ES-I3 (cell line): ENCODE measurements around the gene DRC3.
A peak's percentile ranks its signal among the peaks of the same experiment; 100 is the strongest.

Source experiments
- H3K36me3 ChIP-seq: 2 replicates; pipeline ENCODE4 v1.6.1; 2013; ENCODE audit warnings: mild to moderate bottlenecking, low read length, control low read depth, moderate library complexity; ENCODE audit not compliant: insufficient read depth
- H3K4me1 ChIP-seq: 2 replicates; pipeline ENCODE4 v1.6.1; 2013; ENCODE audit warnings: mild to moderate bottlenecking, control low read depth, low read length; ENCODE audit not compliant: insufficient read depth
- H3K9ac ChIP-seq: 2 replicates; pipeline ENCODE4 v1.6.1; 2013; ENCODE audit warnings: low read depth, mild to moderate bottlenecking, low read length, moderate library complexity
- H3K9me3 ChIP-seq: 2 replicates; pipeline ENCODE4 v1.6.1; 2013; ENCODE audit warnings: mild to moderate bottlenecking, low read length, moderate library complexity; ENCODE audit not compliant: control insufficient read depth, insufficient read depth

Gene DRC3, protein sequence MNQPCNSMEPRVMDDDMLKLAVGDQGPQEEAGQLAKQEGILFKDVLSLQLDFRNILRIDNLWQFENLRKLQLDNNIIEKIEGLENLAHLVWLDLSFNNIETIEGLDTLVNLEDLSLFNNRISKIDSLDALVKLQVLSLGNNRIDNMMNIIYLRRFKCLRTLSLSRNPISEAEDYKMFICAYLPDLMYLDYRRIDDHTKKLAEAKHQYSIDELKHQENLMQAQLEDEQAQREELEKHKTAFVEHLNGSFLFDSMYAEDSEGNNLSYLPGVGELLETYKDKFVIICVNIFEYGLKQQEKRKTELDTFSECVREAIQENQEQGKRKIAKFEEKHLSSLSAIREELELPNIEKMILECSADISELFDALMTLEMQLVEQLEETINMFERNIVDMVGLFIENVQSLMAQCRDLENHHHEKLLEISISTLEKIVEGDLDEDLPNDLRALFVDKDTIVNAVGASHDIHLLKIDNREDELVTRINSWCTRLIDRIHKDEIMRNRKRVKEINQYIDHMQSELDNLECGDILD

GRCh38 chr17:17972126-17972951, at the start of gene DRC3, which contains the start of gene TOM1L2:
Gene DRC3 (plus strand): TSS chr17:17972862. CDS start chr17:17977599, 4,737 bp downstream.
Gene TOM1L2 (minus strand): TSS chr17:17972400. CDS start chr17:17972313, 87 bp downstream.
- no peaks in the 10 kb centered on the region; the same call in 1 of the 2 replicates for H3K36me3 ChIP-seq
- no peaks in the 10 kb centered on the region; the same call in 1 of the 2 replicates for H3K4me1 ChIP-seq
- H3K9me3 ChIP-seq: no peaks in the 10 kb centered on the region
- peak within 1 kb of the TSS; percentile 70; the same call in 1 of the 2 replicates for H3K9ac ChIP-seq

DNA sequence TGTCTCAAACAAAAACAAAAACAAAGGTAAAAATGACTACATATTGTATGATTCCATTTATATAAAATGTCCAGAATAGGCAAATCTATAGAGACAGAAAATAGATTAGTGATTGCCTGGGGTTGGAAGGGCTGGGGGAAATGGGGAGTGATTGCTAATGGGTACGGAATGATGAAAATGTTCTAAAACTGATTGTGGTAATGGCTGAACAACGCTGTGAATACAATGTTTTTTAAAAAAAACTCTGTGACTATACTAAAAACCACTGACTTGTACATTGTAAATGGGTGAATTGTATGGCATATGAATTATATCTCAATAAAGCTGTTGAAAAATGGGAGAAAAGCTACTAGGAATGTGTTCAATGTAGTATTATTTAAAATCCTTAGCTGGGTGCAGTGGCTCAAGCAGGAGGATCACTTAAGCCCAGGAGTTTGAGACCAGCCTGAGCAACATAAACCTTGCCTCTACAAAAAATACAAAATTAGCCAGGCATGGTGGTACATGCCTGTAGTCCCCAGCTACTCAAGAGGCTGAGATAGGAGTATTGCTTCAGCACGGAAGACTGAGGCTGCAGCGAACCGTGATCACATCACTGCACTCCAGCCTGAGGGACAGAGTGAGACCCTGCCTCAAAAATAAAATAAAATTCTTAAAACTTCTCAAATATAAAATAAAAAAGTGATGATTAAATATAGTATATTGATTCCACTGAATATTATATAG, 48.4 kb upstream of the DRC3 start:
- Histone ChIP-seq H3K4me1 (peaks cover 51% of the 10 kb centered on the region), H3K9ac (no peak overlapping the region), H3K9me3 (no peaks in the 10 kb centered on the region), H3K36me3 (no peaks in the 10 kb centered on the region)

DNA sequence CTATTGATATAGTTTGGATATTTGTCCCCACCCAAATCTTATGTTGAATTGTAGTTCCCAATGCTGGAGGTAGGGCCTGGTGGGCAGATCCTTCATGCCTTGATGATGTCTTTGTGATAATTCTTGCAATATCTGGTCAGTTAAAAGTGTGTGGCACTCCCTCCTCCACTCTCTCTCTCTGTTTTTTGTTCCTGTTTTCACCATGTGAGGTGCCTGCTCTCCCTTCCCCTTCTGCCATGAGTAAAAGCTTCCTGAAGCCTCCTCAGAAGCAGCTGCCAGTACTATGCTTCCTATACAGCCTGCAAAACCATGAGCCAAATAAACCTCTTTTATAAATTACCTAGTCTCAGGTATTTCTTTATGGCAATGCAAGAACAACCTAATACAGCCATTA, 47.8 kb upstream of the DRC3 start:
- Histone ChIP-seq H3K4me1 (peaks cover 46% of the 10 kb centered on the region), H3K36me3 (no peaks in the 10 kb centered on the region), H3K9ac (no peak overlapping the region), H3K9me3 (no peaks in the 10 kb centered on the region)

DNA sequence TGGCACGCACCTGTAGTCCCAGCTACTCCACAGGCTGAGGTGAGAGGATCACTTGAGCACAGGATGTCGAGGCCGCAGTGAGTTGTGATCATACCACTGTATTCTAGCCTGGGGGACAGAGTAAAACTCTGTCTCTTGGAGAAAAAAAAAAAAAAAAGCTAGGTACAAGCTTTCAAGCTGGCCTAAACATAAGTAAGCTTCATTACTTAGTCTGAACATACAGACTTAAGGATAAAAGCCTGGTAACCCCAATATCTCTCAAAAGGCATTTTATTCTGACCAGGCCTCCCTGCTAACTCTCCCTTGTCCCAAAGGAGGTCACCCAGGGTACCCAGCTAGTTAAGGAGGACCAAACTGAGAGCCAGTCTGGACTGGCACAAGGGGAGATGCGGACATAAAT, 46.6 kb upstream of the DRC3 start:
- Histone ChIP-seq H3K9me3 (no peaks in the 10 kb centered on the region), H3K4me1 (peaks cover 45% of the 10 kb centered on the region), H3K9ac (no peak overlapping the region), H3K36me3 (no peaks in the 10 kb centered on the region)

DNA sequence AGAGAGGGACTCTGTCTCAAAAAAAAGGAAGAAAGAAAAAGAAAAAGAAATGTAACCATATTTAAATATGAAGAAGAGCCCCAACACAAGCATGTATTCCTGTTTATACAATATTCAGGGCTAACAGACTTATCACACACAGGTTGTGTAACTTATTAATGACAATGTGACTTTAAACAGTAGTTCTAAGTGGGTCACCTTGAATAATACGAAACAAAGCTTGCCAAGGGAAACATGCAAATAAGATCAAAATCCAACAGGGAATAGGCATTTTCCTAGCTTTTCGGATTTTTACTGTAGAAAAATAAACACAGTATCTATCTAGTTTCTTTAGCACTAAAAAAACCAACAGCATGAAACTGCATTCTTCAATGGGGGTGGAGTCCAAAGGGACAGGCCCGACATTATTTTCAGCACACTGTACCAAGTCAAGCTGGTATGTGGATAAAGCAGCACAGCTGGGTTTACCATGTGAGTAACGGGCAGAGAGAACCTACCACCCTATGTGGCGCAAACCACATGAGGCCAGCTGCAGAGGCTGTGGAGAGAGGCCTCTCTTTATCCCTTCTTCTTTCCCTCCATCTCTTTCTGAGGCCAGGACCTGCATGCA, 45.7 kb upstream of the DRC3 start:
- no peaks in the 10 kb centered on the region for H3K9me3 ChIP-seq
- H3K4me1 ChIP-seq: peaks cover 42% of the 10 kb centered on the region
- no peak overlapping the region for H3K9ac ChIP-seq
- no peaks in the 10 kb centered on the region for H3K36me3 ChIP-seq

GRCh38 chr17:17928398-17929287, 44.0 kb upstream of the DRC3 start:
- Histone ChIP-seq H3K9me3 (no peaks in the 10 kb centered on the region), H3K9ac (no peak overlapping the region), H3K4me1 (peaks cover 31% of the 10 kb centered on the region), H3K36me3 (no peaks in the 10 kb centered on the region)

- no peak overlapping the region for H3K9ac ChIP-seq
- peaks cover 31% of the 10 kb centered on the region for H3K4me1 ChIP-seq
- H3K9me3 ChIP-seq: no peaks in the 10 kb centered on the region
- no peaks in the 10 kb centered on the region for H3K36me3 ChIP-seq
These were observed 42.8 kb upstream of the DRC3 start for GRCh38 chr17:17929655-17930380.

- peaks cover 36% of the 10 kb centered on the region for H3K4me1 ChIP-seq
These were observed 42.0 kb upstream of the DRC3 start for GRCh38 chr17:17930674-17931073.

GRCh38 chr17:17931159-17931558, 41.5 kb upstream of the DRC3 start:
- H3K36me3 ChIP-seq: no peaks in the 10 kb centered on the region
- H3K9me3 ChIP-seq: no peaks in the 10 kb centered on the region
- H3K9ac ChIP-seq: no peak overlapping the region
- H3K4me1 ChIP-seq: peaks cover 35% of the 10 kb centered on the region

More at GRCh38 chr17:17930674-17931073, 42.0 kb upstream of the DRC3 start:
- H3K9me3 ChIP-seq: no peaks in the 10 kb centered on the region
- H3K9ac ChIP-seq: no peak overlapping the region
- no peaks in the 10 kb centered on the region for H3K36me3 ChIP-seq

DNA sequence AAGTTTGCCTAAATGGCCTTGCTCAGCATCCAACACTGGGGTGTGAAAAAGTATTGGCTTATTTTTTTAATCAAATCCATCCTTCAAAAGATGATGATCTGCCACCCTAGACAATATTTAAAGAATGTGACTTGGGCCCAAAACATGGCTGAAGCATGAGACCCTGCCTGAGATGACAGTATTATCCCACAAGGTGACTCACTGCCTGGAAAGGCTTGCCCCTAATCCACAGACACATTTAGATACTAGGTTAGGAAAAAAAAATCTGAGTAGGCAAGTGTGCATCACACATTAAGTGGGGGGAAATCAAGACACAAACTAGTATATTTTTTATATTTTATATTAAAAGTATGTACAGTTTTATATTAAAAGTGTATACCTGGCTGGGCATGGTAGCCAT, 38.9 kb upstream of the DRC3 start:
- Histone ChIP-seq H3K4me1 (peaks cover 27% of the 10 kb centered on the region), H3K9me3 (no peaks in the 10 kb centered on the region), H3K36me3 (no peaks in the 10 kb centered on the region), H3K9ac (no peak overlapping the region)

GRCh38 chr17:17934214-17934613, 38.4 kb upstream of the DRC3 start:
- Histone ChIP-seq H3K4me1 (peaks cover 23% of the 10 kb centered on the region; the same call in 1 of the 2 replicates), H3K9me3 (no peaks in the 10 kb centered on the region), H3K36me3 (no peaks in the 10 kb centered on the region), H3K9ac (no peak overlapping the region)

GRCh38 chr17:17934806-17935205, 37.9 kb upstream of the DRC3 start:
- H3K4me1 ChIP-seq: peaks cover 22% of the 10 kb centered on the region; the same call in 1 of the 2 replicates
- H3K9me3 ChIP-seq: no peaks in the 10 kb centered on the region
- no peaks in the 10 kb centered on the region for H3K36me3 ChIP-seq
- H3K9ac ChIP-seq: no peak overlapping the region
